Activated T-helper 2 cell treated with anti-CD3 and anti-CD28 coated beads, Interferon-gamma antibody, Interleukin-2, Interleukin-4, amounts not matched to agents 10 μg/mL and 5 μg/mL and 100 μg/mL, durations not matched to agents 14 hours and 24 hours and 36 hours (primary cell): ENCODE measurements around the gene MISP. TPM values are rescaled to one million over a fixed set of nuclear protein-coding genes. Genes with fewer than 3 reads are reported as not detected.
"Not testable (repeated sequence)": the region's sequence is repeated elsewhere in the genome, so short reads cannot be mapped to it uniquely, and the experiment has no call there.

Source experiments
- DNase-seq: peaks from one replicate; pipeline ENCODE4 v3.0.0; 2021; ENCODE audit warnings: low spot score
- H3K27ac Mint-ChIP-seq: one replicate; pipeline ENCODE4 v1.8.0; 2021; ENCODE audit warnings: mixed read lengths
- H3K27me3 Mint-ChIP-seq: one replicate; pipeline ENCODE4 v1.8.0; 2021; ENCODE audit warnings: low read depth, mixed read lengths
- H3K36me3 Mint-ChIP-seq: one replicate; pipeline ENCODE4 v1.8.0; 2021; ENCODE audit warnings: low read depth, mixed read lengths
- H3K4me1 Mint-ChIP-seq: one replicate; pipeline ENCODE4 v1.8.0; 2021; ENCODE audit warnings: low read depth, mixed read lengths
- H3K4me3 Mint-ChIP-seq: one replicate; pipeline ENCODE4 v1.8.0; 2021; ENCODE audit warnings: low read depth, mild to moderate bottlenecking, moderate library complexity, mixed read lengths
- H3K9me3 Mint-ChIP-seq: one replicate; pipeline ENCODE4 v1.8.0; 2021; ENCODE audit warnings: mixed read lengths
- intact Hi-C: fragments of 100-400 bp; cut with micrococcal nuclease; formaldehyde crosslinking; loops from one replicate; pipeline ENCODE4 v1.15.1; 2023
- total RNA-seq: library from RNA; stranded (reverse); gene quantifications from 2 replicates; pipeline ENCODE4 v1.2.3, GENCODE V29; 2022

Gene MISP
- total RNA-seq, 1 donor from 2014 or later, result not detected

- Mint-ChIP-seq H3K4me1 (no peaks in the 10 kb centered on the region), H3K9me3 (peaks cover 8% of the 10 kb centered on the region), H3K36me3 (no peaks in the 10 kb centered on the region), H3K27me3 (peaks cover 13% of the 10 kb centered on the region), H3K4me3 (no peak overlapping the region), H3K27ac (no peak overlapping the region)
- DNase-seq, result no peak
- intact Hi-C loops, result no loop called here
These were observed 32.5 kb upstream of the MISP start for GRCh38 chr19:718251-718951.

GRCh38 chr19:718991-719512 lies 31.9 kb upstream of the MISP start:
- Mint-ChIP-seq H3K4me1 (no peaks in the 10 kb centered on the region), H3K27me3 (peaks cover 13% of the 10 kb centered on the region), H3K36me3 (no peaks in the 10 kb centered on the region), H3K27ac (no peak overlapping the region), H3K4me3 (no peak overlapping the region), H3K9me3 (peaks cover 8% of the 10 kb centered on the region)
- no peak for DNase-seq
- intact Hi-C loops, result no loop called here

- H3K27me3 Mint-ChIP-seq, result peaks cover 13% of the 10 kb centered on the region
- intact Hi-C loops, result no loop called here
- DNase-seq, result no peak
- H3K4me1 Mint-ChIP-seq, result no peaks in the 10 kb centered on the region
- H3K4me3 Mint-ChIP-seq, result no peak overlapping the region
- H3K27ac Mint-ChIP-seq, result no peak overlapping the region
- peaks cover 8% of the 10 kb centered on the region for H3K9me3 Mint-ChIP-seq
- H3K36me3 Mint-ChIP-seq, result no peaks in the 10 kb centered on the region
These were observed 31.1 kb upstream of the MISP start for GRCh38 chr19:719636-720344.

GRCh38 chr19:720345-721160 lies 30.4 kb upstream of the MISP start:
- intact Hi-C loops, result no loop called here

GRCh38 chr19:722553-723101 lies 28.3 kb upstream of the MISP start:
- Mint-ChIP-seq H3K9me3 (no peaks in the 10 kb centered on the region), H3K4me3 (no peak overlapping the region), H3K4me1 (no peaks in the 10 kb centered on the region), H3K27me3 (peaks cover 7% of the 10 kb centered on the region), H3K27ac (no peak overlapping the region), H3K36me3 (no peaks in the 10 kb centered on the region)
- intact Hi-C loops, result no loop called here
- no peak for DNase-seq

More at GRCh38 chr19:720345-721160, 30.4 kb upstream of the MISP start:
- H3K4me3 Mint-ChIP-seq, result no peak overlapping the region
- H3K36me3 Mint-ChIP-seq, result no peaks in the 10 kb centered on the region
- H3K9me3 Mint-ChIP-seq, result peaks cover 5% of the 10 kb centered on the region
- H3K27ac Mint-ChIP-seq, result no peak overlapping the region
- H3K4me1 Mint-ChIP-seq, result no peaks in the 10 kb centered on the region
- DNase-seq, result no peak
- peaks cover 11% of the 10 kb centered on the region for H3K27me3 Mint-ChIP-seq

- H3K27ac Mint-ChIP-seq, result no peak overlapping the region
- no peaks in the 10 kb centered on the region for H3K4me1 Mint-ChIP-seq
- no peaks in the 10 kb centered on the region for H3K36me3 Mint-ChIP-seq
- no peak for DNase-seq
- intact Hi-C loops, result no loop called here
- H3K9me3 Mint-ChIP-seq, result no peaks in the 10 kb centered on the region
- no peak overlapping the region for H3K4me3 Mint-ChIP-seq
- peaks cover 5% of the 10 kb centered on the region for H3K27me3 Mint-ChIP-seq
These were observed 27.7 kb upstream of the MISP start for GRCh38 chr19:723247-723646.

- DNase-seq, result no peak
- Mint-ChIP-seq H3K27ac (no peak overlapping the region), H3K9me3 (no peaks in the 10 kb centered on the region), H3K36me3 (no peaks in the 10 kb centered on the region), H3K27me3 (peaks cover 3% of the 10 kb centered on the region), H3K4me3 (no peak overlapping the region), H3K4me1 (no peaks in the 10 kb centered on the region)
- intact Hi-C loops, result no loop called here
These were observed 27.2 kb upstream of the MISP start for GRCh38 chr19:723714-724113.

- H3K4me3 Mint-ChIP-seq, result no peak overlapping the region
- intact Hi-C loops, result no loop called here
- H3K27ac Mint-ChIP-seq, result no peak overlapping the region
- DNase-seq, result no peak
- H3K4me1 Mint-ChIP-seq, result no peaks in the 10 kb centered on the region
- H3K36me3 Mint-ChIP-seq, result no peaks in the 10 kb centered on the region
- no peaks in the 10 kb centered on the region for H3K9me3 Mint-ChIP-seq
- peaks cover 2% of the 10 kb centered on the region for H3K27me3 Mint-ChIP-seq
These were observed 25.3 kb upstream of the MISP start for GRCh38 chr19:725461-726089.

GRCh38 chr19:726993-727956 lies 23.6 kb upstream of the MISP start:
- H3K9me3 Mint-ChIP-seq, result no peaks in the 10 kb centered on the region
- DNase-seq, result no peak
- H3K36me3 Mint-ChIP-seq, result no peaks in the 10 kb centered on the region
- H3K4me3 Mint-ChIP-seq, result no peak overlapping the region
- intact Hi-C loops, result no loop called here
- H3K27ac Mint-ChIP-seq, result no peak overlapping the region
- no peaks in the 10 kb centered on the region for H3K4me1 Mint-ChIP-seq
- H3K27me3 Mint-ChIP-seq, result no peaks in the 10 kb centered on the region

- DNase-seq, result no peak
- intact Hi-C loops, result no loop called here
- H3K36me3 Mint-ChIP-seq, result no peaks in the 10 kb centered on the region
- H3K4me1 Mint-ChIP-seq, result peaks cover under 1% of the 10 kb centered on the region
- no peak overlapping the region for H3K27ac Mint-ChIP-seq
- H3K9me3 Mint-ChIP-seq, result no peaks in the 10 kb centered on the region
- no peaks in the 10 kb centered on the region for H3K27me3 Mint-ChIP-seq
- no peak overlapping the region for H3K4me3 Mint-ChIP-seq
These were observed 22.9 kb upstream of the MISP start for GRCh38 chr19:728011-728410.

GRCh38 chr19:729564-729963 lies 21.3 kb upstream of the MISP start:
- DNase-seq, H3K27ac Mint-ChIP-seq, H3K4me1 Mint-ChIP-seq, H3K36me3 Mint-ChIP-seq, H3K27me3 Mint-ChIP-seq, H3K4me3 Mint-ChIP-seq, intact Hi-C loops, H3K9me3 Mint-ChIP-seq: not testable (repeated sequence)
